ENCODE results near the gene DGLUCY.

DNA sequence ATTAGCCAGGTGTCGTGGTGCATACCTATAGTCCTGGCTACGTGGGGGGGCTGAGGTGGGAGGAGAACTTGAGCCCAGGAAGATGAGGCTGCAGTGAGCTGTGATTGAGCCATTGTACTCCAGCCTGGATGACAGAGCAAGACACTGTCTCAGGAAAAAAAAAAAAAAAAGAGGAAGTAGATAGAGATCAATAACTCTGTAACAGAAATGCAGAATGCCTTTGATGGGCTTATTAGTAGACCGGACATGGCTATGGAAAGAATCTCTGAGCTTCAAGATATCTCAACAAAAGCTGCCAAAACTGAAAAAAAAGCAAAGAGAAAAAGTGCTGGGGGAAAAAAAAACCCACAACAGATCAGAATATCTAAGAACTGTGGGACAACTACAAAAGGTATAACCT lies 93.1 kb downstream of the DGLUCY start:
- TF ChIP-seq, protein P1, sequence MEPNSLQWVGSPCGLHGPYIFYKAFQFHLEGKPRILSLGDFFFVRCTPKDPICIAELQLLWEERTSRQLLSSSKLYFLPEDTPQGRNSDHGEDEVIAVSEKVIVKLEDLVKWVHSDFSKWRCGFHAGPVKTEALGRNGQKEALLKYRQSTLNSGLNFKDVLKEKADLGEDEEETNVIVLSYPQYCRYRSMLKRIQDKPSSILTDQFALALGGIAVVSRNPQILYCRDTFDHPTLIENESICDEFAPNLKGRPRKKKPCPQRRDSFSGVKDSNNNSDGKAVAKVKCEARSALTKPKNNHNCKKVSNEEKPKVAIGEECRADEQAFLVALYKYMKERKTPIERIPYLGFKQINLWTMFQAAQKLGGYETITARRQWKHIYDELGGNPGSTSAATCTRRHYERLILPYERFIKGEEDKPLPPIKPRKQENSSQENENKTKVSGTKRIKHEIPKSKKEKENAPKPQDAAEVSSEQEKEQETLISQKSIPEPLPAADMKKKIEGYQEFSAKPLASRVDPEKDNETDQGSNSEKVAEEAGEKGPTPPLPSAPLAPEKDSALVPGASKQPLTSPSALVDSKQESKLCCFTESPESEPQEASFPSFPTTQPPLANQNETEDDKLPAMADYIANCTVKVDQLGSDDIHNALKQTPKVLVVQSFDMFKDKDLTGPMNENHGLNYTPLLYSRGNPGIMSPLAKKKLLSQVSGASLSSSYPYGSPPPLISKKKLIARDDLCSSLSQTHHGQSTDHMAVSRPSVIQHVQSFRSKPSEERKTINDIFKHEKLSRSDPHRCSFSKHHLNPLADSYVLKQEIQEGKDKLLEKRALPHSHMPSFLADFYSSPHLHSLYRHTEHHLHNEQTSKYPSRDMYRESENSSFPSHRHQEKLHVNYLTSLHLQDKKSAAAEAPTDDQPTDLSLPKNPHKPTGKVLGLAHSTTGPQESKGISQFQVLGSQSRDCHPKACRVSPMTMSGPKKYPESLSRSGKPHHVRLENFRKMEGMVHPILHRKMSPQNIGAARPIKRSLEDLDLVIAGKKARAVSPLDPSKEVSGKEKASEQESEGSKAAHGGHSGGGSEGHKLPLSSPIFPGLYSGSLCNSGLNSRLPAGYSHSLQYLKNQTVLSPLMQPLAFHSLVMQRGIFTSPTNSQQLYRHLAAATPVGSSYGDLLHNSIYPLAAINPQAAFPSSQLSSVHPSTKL (CRISPR knock-in tag; IDR thresholded peaks at IDR 0.05) = no peak
- TF ChIP-seq ZNF263 (CRISPR knock-in tag; IDR thresholded peaks at IDR 0.05) (no peak), RNF2 (conservative IDR thresholded peaks at IDR 0.05; ENCODE audit: low read depth) (no peak), ZNF572 (CRISPR knock-in tag; IDR thresholded peaks at IDR 0.05) (no peak), YY1 (IDR thresholded peaks at IDR 0.05; ENCODE audit: insufficient read depth, insufficient replicate concordance, low read depth, low read length) (no peak), JUNB (CRISPR knock-in tag; IDR thresholded peaks at IDR 0.05; ENCODE audit: borderline replicate concordance) (no peak), RARG (CRISPR knock-in tag; IDR thresholded peaks at IDR 0.05; ENCODE audit: low read depth) (no peak), ZBTB7A (CRISPR knock-in tag; IDR thresholded peaks at IDR 0.05) (no peak), GABPA (IDR thresholded peaks at IDR 0.05; ENCODE audit: low read depth, low read length) (no peak), GABPA (CRISPR knock-in tag; IDR thresholded peaks at IDR 0.05; ENCODE audit: low read depth) (no peak), MTF1 (CRISPR knock-in tag; IDR thresholded peaks at IDR 0.05) (no peak)
- TF ChIP-seq, protein P2, sequence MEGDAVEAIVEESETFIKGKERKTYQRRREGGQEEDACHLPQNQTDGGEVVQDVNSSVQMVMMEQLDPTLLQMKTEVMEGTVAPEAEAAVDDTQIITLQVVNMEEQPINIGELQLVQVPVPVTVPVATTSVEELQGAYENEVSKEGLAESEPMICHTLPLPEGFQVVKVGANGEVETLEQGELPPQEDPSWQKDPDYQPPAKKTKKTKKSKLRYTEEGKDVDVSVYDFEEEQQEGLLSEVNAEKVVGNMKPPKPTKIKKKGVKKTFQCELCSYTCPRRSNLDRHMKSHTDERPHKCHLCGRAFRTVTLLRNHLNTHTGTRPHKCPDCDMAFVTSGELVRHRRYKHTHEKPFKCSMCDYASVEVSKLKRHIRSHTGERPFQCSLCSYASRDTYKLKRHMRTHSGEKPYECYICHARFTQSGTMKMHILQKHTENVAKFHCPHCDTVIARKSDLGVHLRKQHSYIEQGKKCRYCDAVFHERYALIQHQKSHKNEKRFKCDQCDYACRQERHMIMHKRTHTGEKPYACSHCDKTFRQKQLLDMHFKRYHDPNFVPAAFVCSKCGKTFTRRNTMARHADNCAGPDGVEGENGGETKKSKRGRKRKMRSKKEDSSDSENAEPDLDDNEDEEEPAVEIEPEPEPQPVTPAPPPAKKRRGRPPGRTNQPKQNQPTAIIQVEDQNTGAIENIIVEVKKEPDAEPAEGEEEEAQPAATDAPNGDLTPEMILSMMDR (CRISPR knock-in tag; IDR thresholded peaks at IDR 0.05) = no peak
- TF ChIP-seq, protein P3, sequence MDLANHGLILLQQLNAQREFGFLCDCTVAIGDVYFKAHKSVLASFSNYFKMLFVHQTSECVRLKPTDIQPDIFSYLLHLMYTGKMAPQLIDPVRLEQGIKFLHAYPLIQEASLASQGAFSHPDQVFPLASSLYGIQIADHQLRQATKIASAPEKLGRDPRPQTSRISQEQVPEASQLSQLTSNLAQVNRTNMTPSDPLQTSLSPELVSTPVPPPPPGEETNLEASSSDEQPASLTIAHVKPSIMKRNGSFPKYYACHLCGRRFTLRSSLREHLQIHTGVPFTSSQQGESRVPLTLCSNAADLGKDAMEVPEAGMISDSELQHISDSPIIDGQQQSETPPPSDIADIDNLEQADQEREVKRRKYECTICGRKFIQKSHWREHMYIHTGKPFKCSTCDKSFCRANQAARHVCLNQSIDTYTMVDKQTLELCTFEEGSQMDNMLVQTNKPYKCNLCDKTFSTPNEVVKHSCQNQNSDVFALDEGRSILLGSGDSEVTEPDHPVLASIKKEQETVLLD (CRISPR knock-in tag; IDR thresholded peaks at IDR 0.05; ENCODE audit: low read depth) = no peak
- TF ChIP-seq, protein P4, sequence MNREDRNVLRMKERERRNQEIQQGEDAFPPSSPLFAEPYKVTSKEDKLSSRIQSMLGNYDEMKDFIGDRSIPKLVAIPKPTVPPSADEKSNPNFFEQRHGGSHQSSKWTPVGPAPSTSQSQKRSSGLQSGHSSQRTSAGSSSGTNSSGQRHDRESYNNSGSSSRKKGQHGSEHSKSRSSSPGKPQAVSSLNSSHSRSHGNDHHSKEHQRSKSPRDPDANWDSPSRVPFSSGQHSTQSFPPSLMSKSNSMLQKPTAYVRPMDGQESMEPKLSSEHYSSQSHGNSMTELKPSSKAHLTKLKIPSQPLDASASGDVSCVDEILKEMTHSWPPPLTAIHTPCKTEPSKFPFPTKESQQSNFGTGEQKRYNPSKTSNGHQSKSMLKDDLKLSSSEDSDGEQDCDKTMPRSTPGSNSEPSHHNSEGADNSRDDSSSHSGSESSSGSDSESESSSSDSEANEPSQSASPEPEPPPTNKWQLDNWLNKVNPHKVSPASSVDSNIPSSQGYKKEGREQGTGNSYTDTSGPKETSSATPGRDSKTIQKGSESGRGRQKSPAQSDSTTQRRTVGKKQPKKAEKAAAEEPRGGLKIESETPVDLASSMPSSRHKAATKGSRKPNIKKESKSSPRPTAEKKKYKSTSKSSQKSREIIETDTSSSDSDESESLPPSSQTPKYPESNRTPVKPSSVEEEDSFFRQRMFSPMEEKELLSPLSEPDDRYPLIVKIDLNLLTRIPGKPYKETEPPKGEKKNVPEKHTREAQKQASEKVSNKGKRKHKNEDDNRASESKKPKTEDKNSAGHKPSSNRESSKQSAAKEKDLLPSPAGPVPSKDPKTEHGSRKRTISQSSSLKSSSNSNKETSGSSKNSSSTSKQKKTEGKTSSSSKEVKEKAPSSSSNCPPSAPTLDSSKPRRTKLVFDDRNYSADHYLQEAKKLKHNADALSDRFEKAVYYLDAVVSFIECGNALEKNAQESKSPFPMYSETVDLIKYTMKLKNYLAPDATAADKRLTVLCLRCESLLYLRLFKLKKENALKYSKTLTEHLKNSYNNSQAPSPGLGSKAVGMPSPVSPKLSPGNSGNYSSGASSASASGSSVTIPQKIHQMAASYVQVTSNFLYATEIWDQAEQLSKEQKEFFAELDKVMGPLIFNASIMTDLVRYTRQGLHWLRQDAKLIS (CRISPR knock-in tag; IDR thresholded peaks at IDR 0.05) = no peak

Measured in HepG2 (cell line).